ENCODE data around the gene C1orf35.

C1orf35 gene

DNA sequence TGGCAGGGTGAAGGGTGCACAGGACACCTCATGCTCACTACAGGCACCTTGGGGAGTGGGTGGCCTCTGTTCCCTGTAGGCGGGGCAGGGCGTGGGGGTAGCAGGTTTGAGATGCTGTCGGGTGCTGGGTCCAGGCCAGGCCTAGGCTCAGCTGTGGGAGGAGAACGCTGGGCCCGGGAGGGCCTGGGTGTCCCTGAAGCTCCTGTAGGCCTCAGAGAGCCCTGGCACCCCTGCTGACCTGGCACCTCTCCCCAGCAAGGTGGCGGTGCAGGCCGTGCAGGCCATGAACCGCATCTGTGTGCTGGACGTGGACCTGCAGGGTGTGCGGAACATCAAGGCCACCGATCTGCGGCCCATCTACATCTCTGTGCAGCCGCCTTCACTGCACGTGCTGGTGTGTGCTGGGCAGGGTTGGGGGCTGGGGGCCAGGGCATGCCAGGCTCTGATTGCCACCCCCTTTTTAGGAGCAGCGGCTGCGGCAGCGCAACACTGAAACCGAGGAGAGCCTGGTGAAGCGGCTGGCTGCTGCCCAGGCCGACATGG lies 44.1 kb upstream of the C1orf35 start:
- TF ChIP-seq TCF4 (CRISPR knock-in tag; IDR thresholded peaks at IDR 0.05; ENCODE audit: borderline replicate concordance) (no peak), OSR1 (CRISPR knock-in tag; IDR thresholded peaks at IDR 0.05) (no peak), ZFP30 (CRISPR knock-in tag; IDR thresholded peaks at IDR 0.05) (no peak), ZC3H10 (CRISPR knock-in tag; IDR thresholded peaks at IDR 0.05) (no peak), ARNTL (CRISPR knock-in tag; IDR thresholded peaks at IDR 0.05; ENCODE audit: borderline replicate concordance, low read depth) (no peak), GLIS3 (CRISPR knock-in tag; IDR thresholded peaks at IDR 0.05) (no peak), CREB5 (CRISPR knock-in tag; IDR thresholded peaks at IDR 0.05; ENCODE audit: low read depth) (no peak), ESRRG (CRISPR knock-in tag; IDR thresholded peaks at IDR 0.05) (no peak), ZNF8 (CRISPR knock-in tag; IDR thresholded peaks at IDR 0.05) (no peak)
- TF ChIP-seq, protein P1, sequence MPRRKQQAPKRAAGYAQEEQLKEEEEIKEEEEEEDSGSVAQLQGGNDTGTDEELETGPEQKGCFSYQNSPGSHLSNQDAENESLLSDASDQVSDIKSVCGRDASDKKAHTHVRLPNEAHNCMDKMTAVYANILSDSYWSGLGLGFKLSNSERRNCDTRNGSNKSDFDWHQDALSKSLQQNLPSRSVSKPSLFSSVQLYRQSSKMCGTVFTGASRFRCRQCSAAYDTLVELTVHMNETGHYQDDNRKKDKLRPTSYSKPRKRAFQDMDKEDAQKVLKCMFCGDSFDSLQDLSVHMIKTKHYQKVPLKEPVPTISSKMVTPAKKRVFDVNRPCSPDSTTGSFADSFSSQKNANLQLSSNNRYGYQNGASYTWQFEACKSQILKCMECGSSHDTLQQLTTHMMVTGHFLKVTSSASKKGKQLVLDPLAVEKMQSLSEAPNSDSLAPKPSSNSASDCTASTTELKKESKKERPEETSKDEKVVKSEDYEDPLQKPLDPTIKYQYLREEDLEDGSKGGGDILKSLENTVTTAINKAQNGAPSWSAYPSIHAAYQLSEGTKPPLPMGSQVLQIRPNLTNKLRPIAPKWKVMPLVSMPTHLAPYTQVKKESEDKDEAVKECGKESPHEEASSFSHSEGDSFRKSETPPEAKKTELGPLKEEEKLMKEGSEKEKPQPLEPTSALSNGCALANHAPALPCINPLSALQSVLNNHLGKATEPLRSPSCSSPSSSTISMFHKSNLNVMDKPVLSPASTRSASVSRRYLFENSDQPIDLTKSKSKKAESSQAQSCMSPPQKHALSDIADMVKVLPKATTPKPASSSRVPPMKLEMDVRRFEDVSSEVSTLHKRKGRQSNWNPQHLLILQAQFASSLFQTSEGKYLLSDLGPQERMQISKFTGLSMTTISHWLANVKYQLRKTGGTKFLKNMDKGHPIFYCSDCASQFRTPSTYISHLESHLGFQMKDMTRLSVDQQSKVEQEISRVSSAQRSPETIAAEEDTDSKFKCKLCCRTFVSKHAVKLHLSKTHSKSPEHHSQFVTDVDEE (CRISPR knock-in tag; IDR thresholded peaks at IDR 0.05) = no peak
- ATAC-seq = no peak

- no peak for ATAC-seq
- TF ChIP-seq CSRNP3 (CRISPR knock-in tag; IDR thresholded peaks at IDR 0.05) (no peak), ZFP30 (CRISPR knock-in tag; IDR thresholded peaks at IDR 0.05) (no peak), PPARA (CRISPR knock-in tag; IDR thresholded peaks at IDR 0.05; ENCODE audit: borderline replicate concordance) (no peak), ARNTL (CRISPR knock-in tag; IDR thresholded peaks at IDR 0.05; ENCODE audit: borderline replicate concordance, low read depth) (no peak), ZFP3 (CRISPR knock-in tag; IDR thresholded peaks at IDR 0.05) (no peak), ISL1 (CRISPR knock-in tag; IDR thresholded peaks at IDR 0.05) (no peak), ESRRG (CRISPR knock-in tag; IDR thresholded peaks at IDR 0.05) (no peak), CREB5 (CRISPR knock-in tag; IDR thresholded peaks at IDR 0.05; ENCODE audit: low read depth) (no peak), CSDC2 (CRISPR knock-in tag; IDR thresholded peaks at IDR 0.05) (no peak), TOX (CRISPR knock-in tag; IDR thresholded peaks at IDR 0.05; ENCODE audit: borderline replicate concordance) (no peak), GLIS3 (CRISPR knock-in tag; IDR thresholded peaks at IDR 0.05) (no peak), ZC3H10 (CRISPR knock-in tag; IDR thresholded peaks at IDR 0.05) (no peak)
- TF ChIP-seq, protein P2, sequence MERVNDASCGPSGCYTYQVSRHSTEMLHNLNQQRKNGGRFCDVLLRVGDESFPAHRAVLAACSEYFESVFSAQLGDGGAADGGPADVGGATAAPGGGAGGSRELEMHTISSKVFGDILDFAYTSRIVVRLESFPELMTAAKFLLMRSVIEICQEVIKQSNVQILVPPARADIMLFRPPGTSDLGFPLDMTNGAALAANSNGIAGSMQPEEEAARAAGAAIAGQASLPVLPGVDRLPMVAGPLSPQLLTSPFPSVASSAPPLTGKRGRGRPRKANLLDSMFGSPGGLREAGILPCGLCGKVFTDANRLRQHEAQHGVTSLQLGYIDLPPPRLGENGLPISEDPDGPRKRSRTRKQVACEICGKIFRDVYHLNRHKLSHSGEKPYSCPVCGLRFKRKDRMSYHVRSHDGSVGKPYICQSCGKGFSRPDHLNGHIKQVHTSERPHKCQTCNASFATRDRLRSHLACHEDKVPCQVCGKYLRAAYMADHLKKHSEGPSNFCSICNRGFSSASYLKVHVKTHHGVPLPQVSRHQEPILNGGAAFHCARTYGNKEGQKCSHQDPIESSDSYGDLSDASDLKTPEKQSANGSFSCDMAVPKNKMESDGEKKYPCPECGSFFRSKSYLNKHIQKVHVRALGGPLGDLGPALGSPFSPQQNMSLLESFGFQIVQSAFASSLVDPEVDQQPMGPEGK (CRISPR knock-in tag; IDR thresholded peaks at IDR 0.05; ENCODE audit: borderline replicate concordance) = no peak
- TF ChIP-seq, protein P3, sequence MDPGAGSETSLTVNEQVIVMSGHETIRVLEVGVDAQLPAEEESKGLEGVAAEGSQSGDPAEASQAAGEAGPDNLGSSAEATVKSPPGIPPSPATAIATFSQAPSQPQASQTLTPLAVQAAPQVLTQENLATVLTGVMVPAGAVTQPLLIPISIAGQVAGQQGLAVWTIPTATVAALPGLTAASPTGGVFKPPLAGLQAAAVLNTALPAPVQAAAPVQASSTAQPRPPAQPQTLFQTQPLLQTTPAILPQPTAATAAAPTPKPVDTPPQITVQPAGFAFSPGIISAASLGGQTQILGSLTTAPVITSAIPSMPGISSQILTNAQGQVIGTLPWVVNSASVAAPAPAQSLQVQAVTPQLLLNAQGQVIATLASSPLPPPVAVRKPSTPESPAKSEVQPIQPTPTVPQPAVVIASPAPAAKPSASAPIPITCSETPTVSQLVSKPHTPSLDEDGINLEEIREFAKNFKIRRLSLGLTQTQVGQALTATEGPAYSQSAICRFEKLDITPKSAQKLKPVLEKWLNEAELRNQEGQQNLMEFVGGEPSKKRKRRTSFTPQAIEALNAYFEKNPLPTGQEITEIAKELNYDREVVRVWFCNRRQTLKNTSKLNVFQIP (CRISPR knock-in tag; IDR thresholded peaks at IDR 0.05; ENCODE audit: borderline replicate concordance, low read depth) = no peak
- TF ChIP-seq, protein P1 (CRISPR knock-in tag; IDR thresholded peaks at IDR 0.05) = no peak
Observed at GRCh38 chr1:228146417-228147150, 43.5 kb upstream of the C1orf35 start.
